PC-3 (cell line): ENCODE results near the gene CYB5D1. TPM values are rescaled to one million over a fixed set of nuclear protein-coding genes. Genes with fewer than 3 reads are reported as not detected.
A peak's percentile ranks its signal among the peaks of the same experiment; 100 is the strongest.

Experiments
- ATAC-seq: fragments of 200-7000 bp; cut with Tn5 transposase; 2 replicates; pipeline ENCODE4 v1.9.1; 2020; ENCODE audit warnings: mild to moderate bottlenecking, moderate library complexity
- BruUV-seq: library from RNA; stranded (reverse); fragments of 400-500 nt; replicated peaks from 2 replicates; lab custom pipeline; 2021; lab: Mats Ljungman, UMichigan
- CTCF ChIA-PET: fragments of 300-600 bp; sonication (Branson Sonifier 250); formaldehyde crosslinking; loops from one replicate; lab custom pipeline; 2022; ENCODE audit warnings: antibody characterized with exemption; lab: Charles Lee
- POLR2A ChIA-PET: fragments of 300-600 bp; sonication (Branson Sonifier 250); formaldehyde crosslinking; loops from one replicate; lab custom pipeline; 2022; ENCODE audit warnings: antibody characterized with exemption; ENCODE audit not compliant: unreplicated experiment; lab: Charles Lee
- DNase-seq: peaks from one replicate; pipeline ENCODE4 v3.0.0-alpha.2; 2015
- H2AFZ ChIP-seq: fragments of 300-600 bp; sonication (generic); 2 replicates; pipeline ENCODE4 v1.6.0; 2016; ENCODE audit warnings: antibody characterized with exemption, low read length
- H3F3A ChIP-seq: fragments of 300-600 bp; sonication (generic); one replicate; pipeline ENCODE4 v1.6.0; 2017; ENCODE audit warnings: antibody characterized with exemption, low read length, control low read depth, mild to moderate bottlenecking; ENCODE audit not compliant: unreplicated experiment
- H3K27ac ChIP-seq: fragments of 300-600 bp; sonication (generic); 2 replicates; pipeline ENCODE4 v1.5.1; 2016; ENCODE audit warnings: mild to moderate bottlenecking, low read length
- H3K27me3 ChIP-seq: fragments of 300-600 bp; sonication (generic); 2 replicates; pipeline ENCODE4 v1.6.1; 2016; ENCODE audit warnings: low read length, mixed read lengths
- H3K36me3 ChIP-seq: fragments of 300-600 bp; sonication (generic); 2 replicates; pipeline ENCODE4 v1.6.1; 2016; ENCODE audit warnings: low read depth, mixed run types, low read length, mixed read lengths
- H3K4me1 ChIP-seq: fragments of 300-600 bp; sonication (generic); 2 replicates; pipeline ENCODE4 v1.5.1; 2016; ENCODE audit warnings: low read length; ENCODE audit not compliant: insufficient read depth
- H3K4me2 ChIP-seq: fragments of 300-600 bp; sonication (generic); 2 replicates; pipeline ENCODE4 v1.6.0; 2016; ENCODE audit warnings: low read length
- H3K4me3 ChIP-seq: fragments of 300-600 bp; sonication (generic); 2 replicates; pipeline ENCODE4 v1.5.1; 2016; ENCODE audit warnings: mild to moderate bottlenecking, low read length, mixed read lengths
- H3K79me2 ChIP-seq: fragments of 300-600 bp; sonication (generic); 2 replicates; pipeline ENCODE4 v1.6.1; 2017; ENCODE audit warnings: low read length, mixed read lengths
- H3K9ac ChIP-seq: fragments of 300-600 bp; sonication (generic); 2 replicates; pipeline ENCODE4 v1.6.0; 2016; ENCODE audit warnings: mild to moderate bottlenecking, low read length
- H3K9me2 ChIP-seq: fragments of 300-600 bp; sonication (generic); replicated peaks from 2 replicates; pipeline ENCODE4 v1.6.1; 2016; ENCODE audit warnings: mixed run types, low read length, mixed read lengths
- H3K9me3 ChIP-seq: fragments of 300-600 bp; sonication (generic); 2 replicates; pipeline ENCODE4 v1.6.1; 2016; ENCODE audit warnings: low read length, mixed read lengths
- H4K20me1 ChIP-seq: fragments of 300-600 bp; sonication (generic); 2 replicates; pipeline ENCODE4 v1.6.1; 2016; ENCODE audit warnings: low read length, mixed read lengths
- CTCF ChIP-seq: fragments of 300-600 bp; sonication (generic); conservative IDR thresholded peaks from 2 replicates; pipeline ENCODE4 v1.5.1; 2017; ENCODE audit warnings: antibody characterized with exemption, low read depth, mild to moderate bottlenecking, low read length
- EZH2 ChIP-seq: fragments of 300-600 bp; sonication (generic); IDR thresholded peaks from one replicate; pipeline ENCODE4 v1.6.1; 2017; ENCODE audit warnings: antibody characterized with exemption, mild to moderate bottlenecking, low read length; ENCODE audit not compliant: unreplicated experiment
- EZH2phosphoT487 ChIP-seq: fragments of 300-600 bp; sonication (generic); IDR thresholded peaks from 2 replicates; pipeline ENCODE4 v1.6.1; 2018; ENCODE audit warnings: mild to moderate bottlenecking, antibody characterized with exemption, low read length, borderline replicate concordance
- intact Hi-C: fragments of 100-400 bp; cut with micrococcal nuclease; formaldehyde crosslinking; loops from 2 replicates; pipeline ENCODE4 v1.9.0; 2023
- total RNA-seq: library from RNA; depleted of rRNA; stranded (reverse); fragments of >200 nt; gene quantifications from 2 replicates; pipeline ENCODE4 v1.2.3, GENCODE V29; 2014

CYB5D1 gene
- total RNA-seq, 1 experiment from 2014 or later = 23.1 TPM

GRCh38 chr17:7894866-7895265 lies 37.1 kb downstream of the CYB5D1 start:
- BruUV-seq = no TSS peak
- peaks cover 36% of the 10 kb centered on the region for H3K36me3 ChIP-seq

GRCh38 chr17:7897090-7897489 lies 39.3 kb downstream of the CYB5D1 start:
- POLR2A ChIA-PET = no interaction called here
- H3K36me3 ChIP-seq = peaks cover 30% of the 10 kb centered on the region
- intact Hi-C loops = loop anchor here (1.0 kb wide), 1 partner anchor 35 kb away; no protein-coding TSS in a partner anchor
- H3K9me2 ChIP-seq = no peaks in the 10 kb centered on the region
- H3K27ac ChIP-seq = no peak overlapping the region
- no peaks in the 10 kb centered on the region for H3K79me2 ChIP-seq
- H3K4me2 ChIP-seq = no peak overlapping the region
- CTCF ChIA-PET = no interaction called here
- no peaks in the 10 kb centered on the region for H3K9me3 ChIP-seq
- no TSS peak for BruUV-seq
- ATAC-seq (no peak), DNase-seq (peak; percentile 37)
- H3K4me1 ChIP-seq = no peaks in the 10 kb centered on the region
- no peaks in the 10 kb centered on the region for H3K27me3 ChIP-seq
- H3F3A ChIP-seq = no peaks in the 10 kb centered on the region
- H3K4me3 ChIP-seq = no peak overlapping the region
- H4K20me1 ChIP-seq = no peaks in the 10 kb centered on the region
- H3K9ac ChIP-seq = no peak overlapping the region
- no peak overlapping the region for H2AFZ ChIP-seq
- no peak for TF ChIP-seq EZH2
- TF ChIP-seq EZH2phosphoT487 = no peak
- TF ChIP-seq CTCF = no peak

More at GRCh38 chr17:7894866-7895265, 37.1 kb downstream of the CYB5D1 start:
- intact Hi-C loops = no loop called here
- H3K9ac ChIP-seq = no peak overlapping the region
- H3K9me2 ChIP-seq = no peaks in the 10 kb centered on the region
- no peak overlapping the region for H3K4me2 ChIP-seq
- no peaks in the 10 kb centered on the region for H3F3A ChIP-seq
- ChIA-PET POLR2A (no interaction called here), CTCF (no interaction called here)
- H3K9me3 ChIP-seq = no peaks in the 10 kb centered on the region
- no peak overlapping the region for H3K27ac ChIP-seq
- no peak for TF ChIP-seq EZH2phosphoT487
- TF ChIP-seq EZH2 = no peak
- no peak for TF ChIP-seq CTCF
- no peaks in the 10 kb centered on the region for H3K4me1 ChIP-seq
- ATAC-seq = no peak
- H3K4me3 ChIP-seq = no peak overlapping the region
- H3K79me2 ChIP-seq = peaks cover 3% of the 10 kb centered on the region
- no peak overlapping the region for H2AFZ ChIP-seq
- DNase-seq = no peak
- no peaks in the 10 kb centered on the region for H4K20me1 ChIP-seq
- H3K27me3 ChIP-seq = no peaks in the 10 kb centered on the region

- Histone ChIP-seq H3K4me3 (no peak overlapping the region), H3K4me1 (no peaks in the 10 kb centered on the region), H3K79me2 (no peaks in the 10 kb centered on the region), H3K27ac (no peak overlapping the region), H3F3A (no peaks in the 10 kb centered on the region), H3K36me3 (peaks cover 30% of the 10 kb centered on the region), H2AFZ (no peak overlapping the region), H3K4me2 (no peak overlapping the region), H3K9ac (no peak overlapping the region), H3K9me2 (no peaks in the 10 kb centered on the region), H3K27me3 (no peaks in the 10 kb centered on the region), H4K20me1 (no peaks in the 10 kb centered on the region), H3K9me3 (no peaks in the 10 kb centered on the region)
- DNase-seq (peak; percentile 21), ATAC-seq (0 out of 2 replicates have a peak, but pooled peaks have one; percentile 24)
- BruUV-seq = no TSS peak
- intact Hi-C loops = loop anchor here (1.0 kb wide), 1 partner anchor 35 kb away; no protein-coding TSS in a partner anchor
- TF ChIP-seq EZH2phosphoT487 (no peak), EZH2 (no peak), CTCF (peak; percentile 53)
- POLR2A ChIA-PET = no interaction called here
- CTCF ChIA-PET = no interaction called here
These were observed 40.0 kb downstream of the CYB5D1 start for GRCh38 chr17:7897773-7898172.
